Measurements from ENCODE around the gene OR52E4.

Gene OR52E4

DNA sequence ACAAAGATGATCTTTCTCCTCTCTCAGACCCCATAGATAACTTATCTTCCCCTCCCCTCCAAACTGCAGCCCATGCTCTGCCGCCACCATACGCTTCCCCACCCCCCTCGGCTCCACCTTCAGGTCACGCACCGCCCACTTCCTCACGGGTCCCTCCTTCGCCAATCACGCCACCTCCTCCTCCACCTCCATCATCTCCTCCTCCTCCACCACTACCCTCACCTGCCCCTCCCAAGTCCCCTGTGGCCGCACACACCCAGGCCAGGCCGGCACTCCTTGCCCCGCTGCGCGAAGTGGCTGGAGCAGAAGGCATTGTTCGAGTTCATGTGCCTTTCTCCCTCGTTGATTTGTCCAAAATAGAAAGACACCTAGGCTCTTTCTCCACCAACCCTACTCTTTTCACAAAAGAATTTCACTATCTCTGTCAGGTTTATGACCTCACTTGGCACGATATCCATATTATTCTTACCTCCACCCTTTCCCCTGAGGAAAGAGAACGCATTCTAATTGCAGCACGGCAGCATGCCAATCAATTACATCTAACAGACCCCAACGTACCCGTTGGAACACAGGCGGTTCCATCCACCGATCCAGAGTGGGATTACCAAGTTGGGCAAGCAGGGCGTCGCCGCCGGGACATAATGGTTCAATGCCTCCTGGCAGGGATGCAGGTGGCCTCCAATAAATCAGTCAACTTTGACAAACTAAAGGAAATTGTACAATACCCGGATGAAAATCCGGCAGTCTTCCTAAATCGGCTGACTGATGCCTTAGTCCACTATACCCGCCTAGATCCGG, 49.3 kb downstream of the OR52E4 start:
- no peak for DNase-seq

DNA sequence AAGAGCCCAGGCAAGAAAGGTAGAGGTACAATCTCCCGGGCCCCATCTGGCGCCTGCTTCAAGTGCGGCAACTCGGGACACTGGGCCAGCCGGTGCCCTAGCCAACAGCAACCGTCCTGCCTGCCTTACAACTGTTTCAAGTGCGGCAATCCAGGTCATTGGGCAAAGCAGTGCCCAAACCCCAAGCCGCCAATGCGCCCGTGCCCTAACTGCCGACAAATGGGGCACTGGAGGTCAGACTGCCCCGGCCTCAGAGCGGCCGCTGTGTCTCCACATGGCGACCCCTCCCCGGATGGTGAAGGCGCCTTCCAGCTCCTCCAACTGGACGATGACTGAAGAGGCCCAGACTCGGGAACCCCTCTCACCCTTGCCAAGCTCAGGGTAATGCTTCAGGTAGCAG, 50.2 kb downstream of the OR52E4 start:
- no peak for DNase-seq

DNA sequence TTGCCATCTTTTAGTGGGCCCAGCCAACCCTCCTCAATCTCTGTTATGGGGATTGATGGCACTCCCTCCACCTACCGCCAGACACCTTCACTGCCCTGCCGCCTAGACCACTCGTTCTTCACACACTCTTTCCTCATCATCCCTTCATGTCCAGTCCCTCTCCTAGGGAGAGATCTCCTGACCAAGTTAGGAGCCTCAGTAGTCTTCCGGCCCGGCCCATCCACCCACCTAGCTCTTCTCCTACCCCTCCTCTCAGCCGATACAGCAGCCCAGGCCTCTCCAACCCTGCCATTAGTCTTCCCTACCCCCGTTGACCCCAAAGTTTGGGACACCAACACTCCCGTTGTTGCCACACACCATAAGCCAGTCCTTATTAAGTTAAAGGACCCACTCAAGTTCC, 50.6 kb downstream of the OR52E4 start:
- no peak for DNase-seq

DNA sequence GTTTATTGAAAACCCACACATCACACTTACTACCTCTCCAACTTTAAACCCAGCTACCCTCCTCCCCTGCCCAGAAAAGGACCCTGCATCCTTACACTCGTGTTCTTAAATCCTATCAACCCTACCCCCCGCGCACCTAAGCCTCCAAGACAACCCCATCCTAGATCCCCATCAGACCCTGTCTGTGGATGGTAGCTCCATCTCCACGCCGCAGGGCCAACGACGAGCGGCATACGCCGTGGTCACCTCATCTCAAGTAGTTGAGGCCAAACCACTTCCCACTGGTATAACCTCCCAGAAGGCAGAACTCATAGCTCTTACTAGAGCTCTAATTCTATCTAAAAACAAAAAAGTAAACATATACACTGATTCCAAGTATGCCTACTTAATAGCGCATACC, 52.2 kb downstream of the OR52E4 start:
- DNase-seq: no peak

DNA sequence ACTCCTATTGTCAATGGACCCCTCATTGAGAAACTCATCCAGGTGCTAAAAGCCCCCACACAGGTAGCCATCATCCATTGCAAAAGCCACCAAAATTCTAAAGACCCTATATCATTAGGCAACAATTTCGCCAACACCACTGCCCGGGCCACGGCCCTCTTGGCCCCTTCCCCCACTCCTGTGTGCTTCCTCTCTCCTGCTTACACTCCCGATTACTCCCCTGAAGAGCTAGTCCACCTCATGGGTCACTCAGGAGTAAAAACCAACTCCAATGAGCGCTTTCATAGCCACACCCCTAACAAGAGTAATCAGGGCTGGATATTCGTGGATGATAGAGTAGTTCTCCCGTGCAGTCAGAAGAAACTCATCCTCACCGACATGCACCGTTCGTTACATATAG, 52.7 kb downstream of the OR52E4 start:
- no peak for DNase-seq

Data from NCI-H187 treated with DMSO at 0.1 percent for 48 hours (cell line).